ENCODE measurements around the gene BRD4.

The BRD4 gene

GRCh38 chr19:15287496-15287895 is 44.8 kb downstream of the BRD4 start:
- Histone ChIP-seq H3K36me3 (ENCODE audit: control insufficient read depth in 2 of 2, insufficient read depth in 1 of 2, low read length in 2 of 2) (no peaks in the 10 kb centered on the region), H3K27ac (ENCODE audit: extremely low read depth, low read depth, low read length) (no peak overlapping the region), H3K9me3 (ENCODE audit: control insufficient read depth, insufficient read depth, low read depth, low read length) (no peaks in the 10 kb centered on the region), H3K4me3 (ENCODE audit: low read depth, low read length) (no peak overlapping the region), H3K4me1 (ENCODE audit: control insufficient read depth, insufficient read depth, low read length) (peaks cover 51% of the 10 kb centered on the region)
- CTCF ChIA-PET: no interaction called here
- TF ChIP-seq KLF8 (tag by site-specific recombination; IDR thresholded peaks at IDR 0.05) (no peak), ZNF600 (tag by site-specific recombination; IDR thresholded peaks at IDR 0.05) (peak; percentile 52), ZFHX2 (tag by site-specific recombination; conservative IDR thresholded peaks at IDR 0.05) (no peak), PRDM10 (tag by site-specific recombination; IDR thresholded peaks at IDR 0.05) (peak; percentile 86)
- POLR2A ChIA-PET: no interaction called here

- ChIA-PET POLR2A (no interaction called here), CTCF (interaction anchor here (0.6 kb wide), 1 partner anchor 298 kb away, joined by 3 read pairs; no protein-coding TSS in a partner anchor)
- H3K4me3 ChIP-seq (ENCODE audit: low read depth, low read length): no peak overlapping the region
- H3K27ac ChIP-seq (ENCODE audit: extremely low read depth, low read depth, low read length): no peak overlapping the region
- TF ChIP-seq GLIS1 (tag by site-specific recombination; IDR thresholded peaks at IDR 0.05) (peak; percentile 26; the same call in 1 of the 2 replicates), ZNF560 (tag by site-specific recombination; IDR thresholded peaks at IDR 0.05; ENCODE audit: borderline replicate concordance) (no peak)
- H3K9me3 ChIP-seq (ENCODE audit: control insufficient read depth, insufficient read depth, low read depth, low read length): no peaks in the 10 kb centered on the region
- no peaks in the 10 kb centered on the region for H3K36me3 ChIP-seq (ENCODE audit: control insufficient read depth in 2 of 2, insufficient read depth in 1 of 2, low read length in 2 of 2)
- H3K4me1 ChIP-seq (ENCODE audit: control insufficient read depth, insufficient read depth, low read length): peaks cover 53% of the 10 kb centered on the region
Observed at GRCh38 chr19:15286688-15287365, 45.5 kb downstream of the BRD4 start.

GRCh38 chr19:15285896-15286591 is 46.3 kb downstream of the BRD4 start:
- peak; percentile 92 for TF ChIP-seq ZNF600 (tag by site-specific recombination; IDR thresholded peaks at IDR 0.05)
- TF ChIP-seq IKZF3 (tag by site-specific recombination; IDR thresholded peaks at IDR 0.05): peak; percentile 57
- TF ChIP-seq OSR2 (tag by site-specific recombination; IDR thresholded peaks at IDR 0.05): no peak
- peak; percentile 24; the same call in 1 of the 2 replicates for TF ChIP-seq ZNF10 (tag by site-specific recombination; IDR thresholded peaks at IDR 0.05)
- no peaks in the 10 kb centered on the region for H3K9me3 ChIP-seq (ENCODE audit: control insufficient read depth, insufficient read depth, low read depth, low read length)
- ChIA-PET POLR2A (no interaction called here), CTCF (no interaction called here)
- peaks cover 55% of the 10 kb centered on the region for H3K4me1 ChIP-seq (ENCODE audit: control insufficient read depth, insufficient read depth, low read length)
- H3K4me3 ChIP-seq (ENCODE audit: low read depth, low read length): no peak overlapping the region
- no peaks in the 10 kb centered on the region for H3K36me3 ChIP-seq (ENCODE audit: control insufficient read depth in 2 of 2, insufficient read depth in 1 of 2, low read length in 2 of 2)
- no peak overlapping the region for H3K27ac ChIP-seq (ENCODE audit: extremely low read depth, low read depth, low read length)

- H3K9me3 ChIP-seq (ENCODE audit: control insufficient read depth, insufficient read depth, low read depth, low read length): no peaks in the 10 kb centered on the region
- TF ChIP-seq ZNF785 (tag by site-specific recombination; IDR thresholded peaks at IDR 0.05) (no peak), ZNF600 (tag by site-specific recombination; IDR thresholded peaks at IDR 0.05) (peak; percentile 91), ZBTB21 (tag by site-specific recombination; IDR thresholded peaks at IDR 0.05) (no peak), ZNF239 (tag by site-specific recombination; IDR thresholded peaks at IDR 0.05) (no peak), INSM2 (tag by site-specific recombination; IDR thresholded peaks at IDR 0.05) (no peak), ZSCAN23 (tag by site-specific recombination; IDR thresholded peaks at IDR 0.05) (no peak)
- CTCF ChIA-PET: interaction anchor here (0.6 kb wide), 1 partner anchor 10 kb away, joined by 4 read pairs; no protein-coding TSS in a partner anchor
- H3K36me3 ChIP-seq (ENCODE audit: control insufficient read depth in 2 of 2, insufficient read depth in 1 of 2, low read length in 2 of 2): peaks cover 0 to 3% of the 10 kb centered on the region in 2 experiments; a peak in 1 of 3 replicates
- H3K4me1 ChIP-seq (ENCODE audit: control insufficient read depth, insufficient read depth, low read length): peaks cover 60% of the 10 kb centered on the region
- H3K27ac ChIP-seq (ENCODE audit: extremely low read depth, low read depth, low read length): no peak overlapping the region
- POLR2A ChIA-PET: interaction anchor here (1.5 kb wide), 1 partner anchor 9 kb away, joined by 4 read pairs; no protein-coding TSS in a partner anchor
- no peak overlapping the region for H3K4me3 ChIP-seq (ENCODE audit: low read depth, low read length)
Observed at GRCh38 chr19:15284896-15285295, 47.4 kb downstream of the BRD4 start.

Data from HEK293 (cell line).